Thyroid gland (tissue), 4 donors: Measurements from ENCODE around the gene EGFR.

Experiments used
- POLR2A ChIP-seq, 2 donors: fragments of 450-650 bp; IDR thresholded peaks; one replicate each; pipeline ENCODE4 v1.6.1; 2017; ENCODE audit warnings: antibody characterized with exemption in 2 of 2, mild to moderate bottlenecking in 2 of 2, moderate library complexity in 1 of 2
- TF ChIP-seq, protein P1 (sequence below), 6 experiments: fragments of 200-600 bp in 3 of 6; fragments of 450-650 bp in 3 of 6; sonication (generic) in 3 of 6; IDR thresholded peaks; one replicate each; pipeline ENCODE4 v1.5.1; 2016 to 2019; ENCODE audit warnings: antibody characterized with exemption in 6 of 6, mild to moderate bottlenecking in 2 of 6, inconsistent platforms in 1 of 6, moderate library complexity in 1 of 6

DNA sequence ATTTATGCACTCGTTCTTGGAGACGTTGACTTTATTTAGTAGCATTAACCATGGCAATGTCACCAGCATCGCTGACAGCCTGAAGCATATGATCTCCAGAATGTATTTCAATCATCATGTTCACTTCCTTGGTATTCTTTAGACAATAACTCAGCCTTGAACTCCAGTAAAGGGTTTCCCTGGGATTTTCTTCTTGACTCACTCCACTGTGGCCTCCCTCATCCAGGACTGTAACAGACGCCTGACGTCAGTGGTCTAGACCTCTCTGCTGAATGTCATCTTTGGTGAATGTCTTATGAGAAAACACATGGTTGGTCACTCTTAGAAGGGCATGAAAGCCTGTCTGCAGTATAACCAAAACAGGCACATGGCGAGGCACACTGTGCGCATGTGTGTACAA is 64.4 kb downstream of the EGFR start:
- TF ChIP-seq, protein P1, sequence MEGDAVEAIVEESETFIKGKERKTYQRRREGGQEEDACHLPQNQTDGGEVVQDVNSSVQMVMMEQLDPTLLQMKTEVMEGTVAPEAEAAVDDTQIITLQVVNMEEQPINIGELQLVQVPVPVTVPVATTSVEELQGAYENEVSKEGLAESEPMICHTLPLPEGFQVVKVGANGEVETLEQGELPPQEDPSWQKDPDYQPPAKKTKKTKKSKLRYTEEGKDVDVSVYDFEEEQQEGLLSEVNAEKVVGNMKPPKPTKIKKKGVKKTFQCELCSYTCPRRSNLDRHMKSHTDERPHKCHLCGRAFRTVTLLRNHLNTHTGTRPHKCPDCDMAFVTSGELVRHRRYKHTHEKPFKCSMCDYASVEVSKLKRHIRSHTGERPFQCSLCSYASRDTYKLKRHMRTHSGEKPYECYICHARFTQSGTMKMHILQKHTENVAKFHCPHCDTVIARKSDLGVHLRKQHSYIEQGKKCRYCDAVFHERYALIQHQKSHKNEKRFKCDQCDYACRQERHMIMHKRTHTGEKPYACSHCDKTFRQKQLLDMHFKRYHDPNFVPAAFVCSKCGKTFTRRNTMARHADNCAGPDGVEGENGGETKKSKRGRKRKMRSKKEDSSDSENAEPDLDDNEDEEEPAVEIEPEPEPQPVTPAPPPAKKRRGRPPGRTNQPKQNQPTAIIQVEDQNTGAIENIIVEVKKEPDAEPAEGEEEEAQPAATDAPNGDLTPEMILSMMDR (IDR thresholded peaks at IDR 0.05) = no peak
- no peak for TF ChIP-seq POLR2A (IDR thresholded peaks at IDR 0.05)
